ENCODE measurements around the gene GMCL1. TPM values are rescaled to one million over a fixed set of nuclear protein-coding genes. Genes with fewer than 3 reads are reported as not detected.

Gene GMCL1
- total and polyA plus RNA-seq, 9 of the 15 experiments (the other 6 are each of a cell fraction or from before 2014, with no cell fraction given): 7.0 to 27.3 (median 15.4) TPM

DNA sequence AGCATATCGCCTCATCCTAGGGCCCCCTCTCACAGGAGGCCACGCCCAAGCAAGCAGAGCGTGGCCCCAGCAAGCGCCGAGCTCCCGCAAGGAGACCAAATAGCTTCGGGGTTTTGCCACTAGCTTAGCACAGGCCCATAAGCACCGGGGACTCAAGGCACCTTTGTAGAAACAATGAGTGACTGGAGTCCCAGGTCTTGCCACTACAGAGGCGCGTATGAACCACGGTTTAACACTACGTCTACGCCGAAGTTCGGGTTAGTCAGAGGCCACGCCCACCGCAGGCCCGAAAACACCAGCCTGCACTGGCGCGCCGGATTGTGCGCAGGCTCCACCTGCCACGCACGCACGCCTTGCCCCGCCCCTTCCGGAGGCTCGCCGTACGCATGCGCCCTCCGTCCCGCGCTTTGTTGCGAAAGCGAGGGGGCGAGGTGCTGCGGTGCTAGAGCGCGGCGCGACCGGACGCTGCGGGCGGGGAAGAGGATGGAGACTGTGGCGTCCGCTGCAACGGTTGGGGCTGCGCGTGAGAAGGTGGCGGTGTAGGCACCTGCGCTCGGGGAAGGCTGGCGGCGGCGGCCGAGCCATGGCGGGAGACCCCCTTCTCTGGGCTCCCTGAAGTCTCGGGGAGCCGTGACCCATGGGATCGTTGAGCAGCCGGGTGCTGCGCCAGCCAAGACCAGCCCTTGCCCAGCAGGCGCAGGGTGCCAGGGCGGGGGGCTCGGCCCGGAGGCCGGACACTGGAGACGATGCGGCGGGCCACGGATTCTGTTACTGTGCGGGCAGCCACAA, at the start of gene GMCL1 (continued):
- TF ChIP-seq MEIS2 (IDR thresholded peaks at IDR 0.05; ENCODE audit: partially characterized antibody) (peak; percentile 96), ZNF561 (CRISPR knock-in tag; conservative IDR thresholded peaks at IDR 0.05) (no peak), ZNF507 (tag; conservative IDR thresholded peaks at IDR 0.05) (no peak), MED1 (CRISPR knock-in tag; IDR thresholded peaks at IDR 0.05; ENCODE audit: borderline replicate concordance) (no peak), SLC30A9 (CRISPR knock-in tag; IDR thresholded peaks at IDR 0.05) (no peak), TCF7 (IDR thresholded peaks at IDR 0.05; ENCODE audit: borderline replicate concordance) (no peak), ZBTB17 (CRISPR knock-in tag; IDR thresholded peaks at IDR 0.05) (no peak), SNRNP70 (optimal IDR thresholded peaks at IDR 0.05; ENCODE audit: low read depth, low read length) (no peak), GABPB2 (CRISPR knock-in tag; conservative IDR thresholded peaks at IDR 0.05) (no peak), STAG1 (CRISPR knock-in tag; IDR thresholded peaks at IDR 0.05; ENCODE audit: borderline replicate concordance) (no peak), ZNF311 (CRISPR knock-in tag; IDR thresholded peaks at IDR 0.05) (no peak)
- TF ChIP-seq, protein P1, sequence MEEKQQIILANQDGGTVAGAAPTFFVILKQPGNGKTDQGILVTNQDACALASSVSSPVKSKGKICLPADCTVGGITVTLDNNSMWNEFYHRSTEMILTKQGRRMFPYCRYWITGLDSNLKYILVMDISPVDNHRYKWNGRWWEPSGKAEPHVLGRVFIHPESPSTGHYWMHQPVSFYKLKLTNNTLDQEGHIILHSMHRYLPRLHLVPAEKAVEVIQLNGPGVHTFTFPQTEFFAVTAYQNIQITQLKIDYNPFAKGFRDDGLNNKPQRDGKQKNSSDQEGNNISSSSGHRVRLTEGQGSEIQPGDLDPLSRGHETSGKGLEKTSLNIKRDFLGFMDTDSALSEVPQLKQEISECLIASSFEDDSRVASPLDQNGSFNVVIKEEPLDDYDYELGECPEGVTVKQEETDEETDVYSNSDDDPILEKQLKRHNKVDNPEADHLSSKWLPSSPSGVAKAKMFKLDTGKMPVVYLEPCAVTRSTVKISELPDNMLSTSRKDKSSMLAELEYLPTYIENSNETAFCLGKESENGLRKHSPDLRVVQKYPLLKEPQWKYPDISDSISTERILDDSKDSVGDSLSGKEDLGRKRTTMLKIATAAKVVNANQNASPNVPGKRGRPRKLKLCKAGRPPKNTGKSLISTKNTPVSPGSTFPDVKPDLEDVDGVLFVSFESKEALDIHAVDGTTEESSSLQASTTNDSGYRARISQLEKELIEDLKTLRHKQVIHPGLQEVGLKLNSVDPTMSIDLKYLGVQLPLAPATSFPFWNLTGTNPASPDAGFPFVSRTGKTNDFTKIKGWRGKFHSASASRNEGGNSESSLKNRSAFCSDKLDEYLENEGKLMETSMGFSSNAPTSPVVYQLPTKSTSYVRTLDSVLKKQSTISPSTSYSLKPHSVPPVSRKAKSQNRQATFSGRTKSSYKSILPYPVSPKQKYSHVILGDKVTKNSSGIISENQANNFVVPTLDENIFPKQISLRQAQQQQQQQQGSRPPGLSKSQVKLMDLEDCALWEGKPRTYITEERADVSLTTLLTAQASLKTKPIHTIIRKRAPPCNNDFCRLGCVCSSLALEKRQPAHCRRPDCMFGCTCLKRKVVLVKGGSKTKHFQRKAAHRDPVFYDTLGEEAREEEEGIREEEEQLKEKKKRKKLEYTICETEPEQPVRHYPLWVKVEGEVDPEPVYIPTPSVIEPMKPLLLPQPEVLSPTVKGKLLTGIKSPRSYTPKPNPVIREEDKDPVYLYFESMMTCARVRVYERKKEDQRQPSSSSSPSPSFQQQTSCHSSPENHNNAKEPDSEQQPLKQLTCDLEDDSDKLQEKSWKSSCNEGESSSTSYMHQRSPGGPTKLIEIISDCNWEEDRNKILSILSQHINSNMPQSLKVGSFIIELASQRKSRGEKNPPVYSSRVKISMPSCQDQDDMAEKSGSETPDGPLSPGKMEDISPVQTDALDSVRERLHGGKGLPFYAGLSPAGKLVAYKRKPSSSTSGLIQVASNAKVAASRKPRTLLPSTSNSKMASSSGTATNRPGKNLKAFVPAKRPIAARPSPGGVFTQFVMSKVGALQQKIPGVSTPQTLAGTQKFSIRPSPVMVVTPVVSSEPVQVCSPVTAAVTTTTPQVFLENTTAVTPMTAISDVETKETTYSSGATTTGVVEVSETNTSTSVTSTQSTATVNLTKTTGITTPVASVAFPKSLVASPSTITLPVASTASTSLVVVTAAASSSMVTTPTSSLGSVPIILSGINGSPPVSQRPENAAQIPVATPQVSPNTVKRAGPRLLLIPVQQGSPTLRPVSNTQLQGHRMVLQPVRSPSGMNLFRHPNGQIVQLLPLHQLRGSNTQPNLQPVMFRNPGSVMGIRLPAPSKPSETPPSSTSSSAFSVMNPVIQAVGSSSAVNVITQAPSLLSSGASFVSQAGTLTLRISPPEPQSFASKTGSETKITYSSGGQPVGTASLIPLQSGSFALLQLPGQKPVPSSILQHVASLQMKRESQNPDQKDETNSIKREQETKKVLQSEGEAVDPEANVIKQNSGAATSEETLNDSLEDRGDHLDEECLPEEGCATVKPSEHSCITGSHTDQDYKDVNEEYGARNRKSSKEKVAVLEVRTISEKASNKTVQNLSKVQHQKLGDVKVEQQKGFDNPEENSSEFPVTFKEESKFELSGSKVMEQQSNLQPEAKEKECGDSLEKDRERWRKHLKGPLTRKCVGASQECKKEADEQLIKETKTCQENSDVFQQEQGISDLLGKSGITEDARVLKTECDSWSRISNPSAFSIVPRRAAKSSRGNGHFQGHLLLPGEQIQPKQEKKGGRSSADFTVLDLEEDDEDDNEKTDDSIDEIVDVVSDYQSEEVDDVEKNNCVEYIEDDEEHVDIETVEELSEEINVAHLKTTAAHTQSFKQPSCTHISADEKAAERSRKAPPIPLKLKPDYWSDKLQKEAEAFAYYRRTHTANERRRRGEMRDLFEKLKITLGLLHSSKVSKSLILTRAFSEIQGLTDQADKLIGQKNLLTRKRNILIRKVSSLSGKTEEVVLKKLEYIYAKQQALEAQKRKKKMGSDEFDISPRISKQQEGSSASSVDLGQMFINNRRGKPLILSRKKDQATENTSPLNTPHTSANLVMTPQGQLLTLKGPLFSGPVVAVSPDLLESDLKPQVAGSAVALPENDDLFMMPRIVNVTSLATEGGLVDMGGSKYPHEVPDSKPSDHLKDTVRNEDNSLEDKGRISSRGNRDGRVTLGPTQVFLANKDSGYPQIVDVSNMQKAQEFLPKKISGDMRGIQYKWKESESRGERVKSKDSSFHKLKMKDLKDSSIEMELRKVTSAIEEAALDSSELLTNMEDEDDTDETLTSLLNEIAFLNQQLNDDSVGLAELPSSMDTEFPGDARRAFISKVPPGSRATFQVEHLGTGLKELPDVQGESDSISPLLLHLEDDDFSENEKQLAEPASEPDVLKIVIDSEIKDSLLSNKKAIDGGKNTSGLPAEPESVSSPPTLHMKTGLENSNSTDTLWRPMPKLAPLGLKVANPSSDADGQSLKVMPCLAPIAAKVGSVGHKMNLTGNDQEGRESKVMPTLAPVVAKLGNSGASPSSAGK (IDR thresholded peaks at IDR 0.05): peak; percentile 90
- TF ChIP-seq, protein P2, sequence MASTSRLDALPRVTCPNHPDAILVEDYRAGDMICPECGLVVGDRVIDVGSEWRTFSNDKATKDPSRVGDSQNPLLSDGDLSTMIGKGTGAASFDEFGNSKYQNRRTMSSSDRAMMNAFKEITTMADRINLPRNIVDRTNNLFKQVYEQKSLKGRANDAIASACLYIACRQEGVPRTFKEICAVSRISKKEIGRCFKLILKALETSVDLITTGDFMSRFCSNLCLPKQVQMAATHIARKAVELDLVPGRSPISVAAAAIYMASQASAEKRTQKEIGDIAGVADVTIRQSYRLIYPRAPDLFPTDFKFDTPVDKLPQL (IDR thresholded peaks at IDR 0.05; ENCODE audit: extremely low read depth, insufficient read length): no peak
